H1 (cell line): ENCODE measurements around the gene SMAD1. TPM values are rescaled to one million over a fixed set of nuclear protein-coding genes. Genes with fewer than 3 reads are reported as not detected.

Experiments
- CTCF ChIA-PET: fragments of 300-600 bp; sonication (Branson Sonifier 250); formaldehyde crosslinking; loops from one replicate; lab custom pipeline; 2021; ENCODE audit not compliant: partially characterized antibody; lab: Charles Lee
- POLR2A ChIA-PET: fragments of 300-600 bp; sonication (Branson Sonifier 250); formaldehyde crosslinking; loops from one replicate; lab custom pipeline; 2021; ENCODE audit warnings: inconsistent platforms; ENCODE audit not compliant: partially characterized antibody; lab: Charles Lee
- DNase-seq, 2 experiments: peaks; one replicate each; pipeline versions ENCODE4 v3.0.0 to v3.0.0-alpha.2; 2010 to 2022; ENCODE audit warnings: low spot score in 2 of 2, low read depth in 1 of 2, mixed read lengths in 1 of 2
- FAIRE-seq: peaks from 2 replicates; lab custom pipeline; 2011; peaks lifted over from hg19 to GRCh38; lab: Jason Lieb, UNC
- H2AFZ ChIP-seq: 2 replicates; pipeline ENCODE4 v1.8.1; 2012; ENCODE audit warnings: low read length, inconsistent platforms
- H2AK5ac ChIP-seq: 2 replicates; pipeline ENCODE4 v1.6.1; 2013; ENCODE audit warnings: low read depth, low read length
- H2BK120ac ChIP-seq: replicated peaks from 2 replicates; pipeline ENCODE3; 2013; ENCODE audit warnings: low read depth, low read length, inconsistent platforms
- H2BK12ac ChIP-seq: 2 replicates; pipeline ENCODE4 v1.6.1; 2013; ENCODE audit warnings: low read depth, low read length
- H2BK15ac ChIP-seq: 2 replicates; pipeline ENCODE4 v1.6.1; 2013; ENCODE audit warnings: low read length
- H2BK20ac ChIP-seq: 2 replicates; pipeline ENCODE4 v1.6.1; 2013; ENCODE audit warnings: low read length
- H2BK5ac ChIP-seq: 2 replicates; pipeline ENCODE4 v1.6.1; 2013; ENCODE audit warnings: low read depth, low read length
- H3K14ac ChIP-seq: 2 replicates; pipeline ENCODE4 v1.6.1; 2013; ENCODE audit warnings: inconsistent platforms; ENCODE audit not compliant: insufficient read length
- H3K18ac ChIP-seq: 2 replicates; pipeline ENCODE4 v1.6.1; 2013; ENCODE audit warnings: low read length; ENCODE audit errors: extremely low read depth
- H3K23ac ChIP-seq: 2 replicates; pipeline ENCODE4 v1.6.1; 2013; ENCODE audit warnings: inconsistent platforms; ENCODE audit not compliant: insufficient read length
- H3K23me2 ChIP-seq: 2 replicates; pipeline ENCODE4 v1.6.1; 2013; ENCODE audit warnings: low read depth, low read length
- H3K27ac ChIP-seq: 2 replicates; pipeline ENCODE4 v1.6.1; 2011; ENCODE audit warnings: low read depth, low read length, inconsistent platforms
- H3K27me3 ChIP-seq, 4 experiments: replicated peaks in 1 of 4; 1 replicate in 1 of 4; 2 replicates in 3 of 4; pipeline versions ENCODE4 v1.6.1 to v1.8.1; 2011 to 2013; ENCODE audit warnings: low read length in 3 of 4, mild to moderate bottlenecking in 3 of 4, inconsistent platforms in 2 of 4, mixed read lengths in 2 of 4, moderate library complexity in 1 of 4; ENCODE audit not compliant: control insufficient read depth in 3 of 4, insufficient read depth in 3 of 4; ENCODE audit errors: extremely low read depth in 1 of 4
- H3K36me3 ChIP-seq, 4 experiments: 2 replicates each; pipeline versions ENCODE4 v1.6.1 to v1.8.1; 2011 to 2013; ENCODE audit warnings: mild to moderate bottlenecking in 4 of 4, low read length in 3 of 4, moderate library complexity in 2 of 4, control low read depth in 1 of 4, inconsistent platforms in 1 of 4; ENCODE audit not compliant: insufficient read depth in 4 of 4, control insufficient read depth in 2 of 4
- H3K4ac ChIP-seq: replicated peaks from 2 replicates; pipeline ENCODE3; 2013; ENCODE audit warnings: low read length, low read depth, mixed read lengths, inconsistent platforms; ENCODE audit not compliant: insufficient read length
- H3K4me1 ChIP-seq, 4 experiments: replicated peaks in 1 of 4; 1 replicate in 1 of 4; 2 replicates in 3 of 4; pipeline versions ENCODE4 v1.6.1 to v1.8.1; 2011 to 2013; ENCODE audit warnings: low read length in 3 of 4, inconsistent platforms in 2 of 4, mixed read lengths in 1 of 4; ENCODE audit not compliant: insufficient read depth in 4 of 4, control insufficient read depth in 3 of 4
- H3K4me2 ChIP-seq, 2 experiments: 2 replicates each; pipeline versions ENCODE4 v1.6.1 to v1.8.1; 2011 to 2013; ENCODE audit warnings: low read depth in 2 of 2, low read length in 2 of 2, control low read depth in 1 of 2, inconsistent platforms in 1 of 2, mild to moderate bottlenecking in 1 of 2; ENCODE audit not compliant: insufficient read depth in 1 of 2
- H3K4me3 ChIP-seq, 4 experiments: fragments of 200-600, 300-600 bp in 1 of 4; sonication (generic), shearing (Covaris generic), sonication (Bioruptor Twin) in 1 of 4; 2 replicates each; pipeline versions ENCODE4 v1.5.1 to v1.8.1; 2011 to 2016; ENCODE audit warnings: low read length in 4 of 4, low read depth in 3 of 4, control low read depth in 2 of 4, inconsistent platforms in 2 of 4, mild to moderate bottlenecking in 2 of 4, mixed read lengths in 1 of 4, moderate library complexity in 1 of 4; ENCODE audit not compliant: insufficient read depth in 2 of 4; ENCODE audit errors: extremely low read depth in 1 of 4
- H3K56ac ChIP-seq: replicated peaks from 2 replicates; pipeline ENCODE3; 2013; ENCODE audit warnings: low read depth, mild to moderate bottlenecking, mixed read lengths, low read length, inconsistent platforms; ENCODE audit not compliant: insufficient read length
- H3K79me1 ChIP-seq: 2 replicates; pipeline ENCODE4 v1.6.1; 2013; ENCODE audit warnings: low read depth, low read length, control low read depth
- H3K79me2 ChIP-seq, 2 experiments: 2 replicates each; pipeline versions ENCODE4 v1.6.1 to v1.8.1; 2012 to 2013; ENCODE audit warnings: low read length in 2 of 2, mild to moderate bottlenecking in 2 of 2, inconsistent platforms in 1 of 2; ENCODE audit not compliant: insufficient read depth in 2 of 2, control insufficient read depth in 1 of 2
- H3K9ac ChIP-seq, 4 experiments: replicated peaks in 1 of 4; 1 replicate in 1 of 4; 2 replicates in 3 of 4; pipeline versions ENCODE4 v1.6.1 to v1.8.1; 2011 to 2013; ENCODE audit warnings: low read depth in 3 of 4, low read length in 3 of 4, control low read depth in 2 of 4, mild to moderate bottlenecking in 2 of 4, moderate library complexity in 2 of 4, inconsistent platforms in 1 of 4; ENCODE audit errors: extremely low read depth in 1 of 4
- H3K9me3 ChIP-seq, 2 experiments: 2 replicates each; pipeline versions ENCODE4 v1.6.1 to v1.8.1; 2012 to 2013; ENCODE audit warnings: mild to moderate bottlenecking in 2 of 2, moderate library complexity in 2 of 2, control low read depth in 1 of 2, inconsistent platforms in 1 of 2, low read depth in 1 of 2, low read length in 1 of 2, mixed read lengths in 1 of 2; ENCODE audit not compliant: insufficient read depth in 2 of 2
- H4K20me1 ChIP-seq, 2 experiments: replicated peaks in 1 of 2; 2 replicates each; pipeline versions ENCODE3 to v1.8.1; 2011 to 2013; ENCODE audit warnings: inconsistent platforms in 2 of 2, low read length in 2 of 2, mild to moderate bottlenecking in 1 of 2; ENCODE audit not compliant: insufficient read depth in 2 of 2, control insufficient read depth in 1 of 2
- H4K5ac ChIP-seq: 2 replicates; pipeline ENCODE4 v1.6.1; 2013; ENCODE audit warnings: low read length, low read depth, mixed read lengths, inconsistent platforms; ENCODE audit not compliant: insufficient read length
- H4K8ac ChIP-seq: 2 replicates; pipeline ENCODE4 v1.8.0; 2013; ENCODE audit warnings: mild to moderate bottlenecking, moderate library complexity, low read length, inconsistent platforms; ENCODE audit not compliant: insufficient read depth; ENCODE audit errors: extremely low read depth
- H4K91ac ChIP-seq: replicated peaks from 2 replicates; pipeline ENCODE3; 2013; ENCODE audit warnings: low read length, mixed read lengths, inconsistent platforms; ENCODE audit not compliant: insufficient read length
- BACH1 ChIP-seq: IDR thresholded peaks from 2 replicates; pipeline ENCODE4 v1.6.1; 2012; ENCODE audit warnings: low read length, improper control_type of control experiment
- CBX5 ChIP-seq: fragments of 300-800, 300-1000 bp; sonication (generic); IDR thresholded peaks from 2 replicates; pipeline ENCODE4 v1.7.1; 2016; ENCODE audit warnings: antibody characterized with exemption, low read length, low read depth
- CBX8 ChIP-seq: fragments of 300-800, 300-1000 bp; sonication (generic); IDR thresholded peaks from 2 replicates; pipeline ENCODE4 v1.7.1; 2016; ENCODE audit warnings: low read depth, low read length, borderline replicate concordance
- HDAC6 ChIP-seq: IDR thresholded peaks from one replicate; pipeline ENCODE4 v1.7.1; 2012; ENCODE audit warnings: low read depth, mild to moderate bottlenecking, inconsistent platforms, low read length, moderate library complexity
- KDM5A ChIP-seq: fragments of 200-600 bp; IDR thresholded peaks from 2 replicates; pipeline ENCODE4 v1.7.1; 2012; ENCODE audit warnings: mild to moderate bottlenecking, low read length, inconsistent platforms, mixed read lengths
- MAFK ChIP-seq: IDR thresholded peaks from 2 replicates; pipeline ENCODE4 v1.6.1; 2012; ENCODE audit warnings: low read depth, mild to moderate bottlenecking, improper control_type of control experiment, low read length
- NANOG ChIP-seq: IDR thresholded peaks from 2 replicates; pipeline ENCODE4 v1.6.1; 2011; ENCODE audit warnings: low read length, low read depth, mild to moderate bottlenecking, inconsistent platforms; ENCODE audit not compliant: insufficient read depth, poor library complexity, severe bottlenecking
- NRF1 ChIP-seq: IDR thresholded peaks from 2 replicates; pipeline ENCODE4 v1.6.1; 2011; ENCODE audit warnings: mild to moderate bottlenecking, low read depth, low read length, improper control_type of control experiment
- POU5F1 ChIP-seq: IDR thresholded peaks from 2 replicates; pipeline ENCODE4 v1.6.1; 2011; ENCODE audit warnings: low read depth, mild to moderate bottlenecking, low read length, moderate library complexity
- RNF2 ChIP-seq: fragments of 200-900, 300-1000 bp; sonication (generic); IDR thresholded peaks from 2 replicates; pipeline ENCODE4 v1.7.1; 2016; ENCODE audit warnings: borderline replicate concordance, low read depth, mild to moderate bottlenecking, antibody characterized with exemption, low read length; ENCODE audit not compliant: poor library complexity, severe bottlenecking; ENCODE audit errors: missing control alignments
- SAP30 ChIP-seq: fragments of 300-600 bp; sonication (generic); IDR thresholded peaks from 2 replicates; pipeline ENCODE4 v1.7.1; 2012; ENCODE audit warnings: low read length, moderate library complexity, mild to moderate bottlenecking, inconsistent platforms; ENCODE audit not compliant: insufficient read depth, insufficient replicate concordance
- SP4 ChIP-seq: IDR thresholded peaks from 2 replicates; pipeline ENCODE4 v1.6.1; 2012; ENCODE audit warnings: low read length, inconsistent platforms
- SRF ChIP-seq: IDR thresholded peaks from 2 replicates; pipeline ENCODE4 v1.6.1; 2011; ENCODE audit warnings: mild to moderate bottlenecking, low read depth, low read length, moderate library complexity
- WGBS, 2 experiments: shearing (Covaris generic) in 1 of 2; methylation state at CpG; one replicate each; pipeline versions ENCODE4 v1.1.6 to v1.1.7; 2013 to 2015; ENCODE audit warnings: low lambda C conversion rate in 2 of 2, mixed read lengths in 2 of 2, inconsistent platforms in 1 of 2, low coverage in 1 of 2, missing lambda C conversion rate in 1 of 2; ENCODE audit not compliant: insufficient replicate concordance in 2 of 2, insufficient coverage in 1 of 2, insufficient read length in 1 of 2; ENCODE audit errors: extremely low coverage in 1 of 2, missing lambda C conversion rate in 1 of 2; 5-methylcytosine and 5-hydroxymethylcytosine counted together
- polyA plus RNA-seq, 7 experiments: library from polyadenylated mRNA; depleted of rRNA in 3 of 7; stranded (reverse) in 5 of 7; unstranded in 2 of 7; fragments of >200 nt in 5 of 7; fragments of 200-250 nt in 2 of 7; gene quantifications; 1 replicate in 5 of 7; 2 replicates in 1 of 7; 4 replicates in 1 of 7; pipeline versions ENCODE4 v1.2.1 to v1.2.3, GENCODE V29; 2011 to 2013; ENCODE audit warnings: missing spikeins in 2 of 7, mixed read lengths in 2 of 7
- total RNA-seq: library from RNA; stranded (reverse); fragmentation: NEBNext Ultra II Directional; extraction: Animal tissue kit (Norgen Biotek cat#: 25700); gene quantifications from 2 replicates; pipeline ENCODE4 v1.2.1, GENCODE V29; 2021

SMAD1 gene
- total and polyA plus RNA-seq, 2 of the 8 experiments (the other 6 are each of a cell fraction or from before 2014, with no cell fraction given) = 22.6 to 25.3 TPM

- Histone ChIP-seq H3K9me3 (no peaks in the 10 kb centered on the region), H3K4me1 (peaks cover 0 to 3% (median 0%) of the 10 kb centered on the region in 4 experiments; a peak in 1 of 7 replicates), H3K9ac (no peak overlapping the region), H2AK5ac (no peak overlapping the region), H2BK120ac (no peak overlapping the region), H3K4ac (no peak overlapping the region), H3K56ac (no peak overlapping the region), H2BK5ac (no peak overlapping the region), H3K4me3 (no peak overlapping the region), H3K27me3 (no peaks in the 10 kb centered on the region), H2BK15ac (no peak overlapping the region), H3K14ac (no peak overlapping the region), H3K79me1 (no peaks in the 10 kb centered on the region), H2BK12ac (no peak overlapping the region), H4K91ac (no peak overlapping the region), H4K8ac (no peak overlapping the region), H3K23ac (no peak overlapping the region), H4K5ac (no peak overlapping the region), H4K20me1 (no peaks in the 10 kb centered on the region), H3K79me2 (no peaks in the 10 kb centered on the region), H3K4me2 (no peak overlapping the region), H3K23me2 (no peaks in the 10 kb centered on the region), H3K36me3 (no peaks in the 10 kb centered on the region), H2BK20ac (no peak overlapping the region), H3K27ac (no peak overlapping the region), H2AFZ (no peak overlapping the region), H3K18ac (no peak overlapping the region)
- CTCF ChIA-PET = no interaction called here
- FAIRE-seq (no peak), DNase-seq (no peak)
- 95% methylated on average over 5 of the region's 5 CpGs; no CpG with 5 or more reads in 1 of the 2 experiments for WGBS, 2 experiments
- POLR2A ChIA-PET = no interaction called here
- no peak for TF ChIP-seq POU5F1
- TF ChIP-seq KDM5A = no peak
- no peak for TF ChIP-seq RNF2
- TF ChIP-seq NRF1 = no peak
- no peak for TF ChIP-seq CBX5
- TF ChIP-seq MAFK = no peak
- no peak for TF ChIP-seq SP4
- TF ChIP-seq SAP30 = no peak
- TF ChIP-seq HDAC6 = no peak
- TF ChIP-seq NANOG = no peak
- TF ChIP-seq CBX8 = no peak
- TF ChIP-seq SRF = no peak
- no peak for TF ChIP-seq BACH1
Measured at GRCh38 chr4:145440292-145441007, 41.2 kb upstream of the SMAD1 start.
